Mesendoderm (in vitro differentiated cells): ENCODE results near the gene CABP2.
A peak's percentile ranks its signal among the peaks of the same experiment; 100 is the strongest.
"Not testable (repeated sequence)": the region's sequence is repeated elsewhere in the genome, so short reads cannot be mapped to it uniquely, and the experiment has no call there.

Experiments used
- DNase-seq: peaks from one replicate; pipeline ENCODE4 v3.0.0; 2013
- H2AK5ac ChIP-seq: 2 replicates; pipeline ENCODE4 v1.6.1; 2013; ENCODE audit warnings: low read length, inconsistent platforms
- H2BK120ac ChIP-seq: 2 replicates; pipeline ENCODE4 v1.6.1; 2013; ENCODE audit warnings: low read depth, mild to moderate bottlenecking, low read length, moderate library complexity, mixed read lengths
- H2BK15ac ChIP-seq: replicated peaks from 2 replicates; pipeline ENCODE4 v1.6.1; 2013; ENCODE audit warnings: low read depth, mild to moderate bottlenecking, moderate library complexity
- H2BK5ac ChIP-seq: 2 replicates; pipeline ENCODE4 v1.6.1; 2013; ENCODE audit warnings: low read length, inconsistent platforms
- H3K18ac ChIP-seq: 2 replicates; pipeline ENCODE4 v1.6.1; 2013; ENCODE audit warnings: mild to moderate bottlenecking, low read length, mixed read lengths
- H3K23ac ChIP-seq: one replicate; pipeline ENCODE4 v1.6.1; 2013; ENCODE audit warnings: low read length
- H3K27ac ChIP-seq: 2 replicates; pipeline ENCODE4 v1.5.1; 2013; ENCODE audit warnings: low read depth, mild to moderate bottlenecking, inconsistent platforms, low read length, moderate library complexity
- H3K27me3 ChIP-seq: 2 replicates; pipeline ENCODE4 v1.6.1; 2013; ENCODE audit warnings: low read length, control low read depth, mild to moderate bottlenecking, inconsistent platforms; ENCODE audit not compliant: insufficient read depth, poor library complexity
- H3K36me3 ChIP-seq: 2 replicates; pipeline ENCODE4 v1.6.1; 2013; ENCODE audit warnings: low read length, inconsistent platforms; ENCODE audit not compliant: control insufficient read depth, insufficient read depth
- H3K4ac ChIP-seq: one replicate; pipeline ENCODE4 v1.6.1; 2013; ENCODE audit warnings: low read depth, mild to moderate bottlenecking, low read length, moderate library complexity
- H3K4me1 ChIP-seq: 2 replicates; pipeline ENCODE4 v1.6.1; 2013; ENCODE audit warnings: low read depth, low read length, inconsistent platforms; ENCODE audit not compliant: control insufficient read depth
- H3K4me2 ChIP-seq: 2 replicates; pipeline ENCODE4 v1.6.1; 2013; ENCODE audit warnings: low read length
- H3K4me3 ChIP-seq: 2 replicates; pipeline ENCODE4 v1.5.1; 2013; ENCODE audit warnings: mild to moderate bottlenecking, low read length
- H3K56ac ChIP-seq: one replicate; pipeline ENCODE4 v1.6.1; 2013; ENCODE audit warnings: low read length
- H3K79me1 ChIP-seq: 2 replicates; pipeline ENCODE4 v1.6.1; 2013; ENCODE audit warnings: low read length, inconsistent platforms
- H3K79me2 ChIP-seq: 2 replicates; pipeline ENCODE4 v1.6.1; 2013; ENCODE audit warnings: mild to moderate bottlenecking, low read length; ENCODE audit not compliant: control insufficient read depth, insufficient read depth
- H3K9ac ChIP-seq: 2 replicates; pipeline ENCODE4 v1.6.1; 2013; ENCODE audit warnings: low read length, inconsistent platforms
- H4K5ac ChIP-seq: one replicate; pipeline ENCODE4 v1.6.1; 2013; ENCODE audit warnings: low read length
- H4K8ac ChIP-seq: one replicate; pipeline ENCODE4 v1.6.1; 2013; ENCODE audit warnings: low read depth, mild to moderate bottlenecking, control low read depth, low read length, moderate library complexity
- WGBS: extraction: QIAGEN DNeasy Blood & Tissue Kit; methylation state at CpG from one replicate; pipeline ENCODE4 v1.1.7; 2013; ENCODE audit warnings: low lambda C conversion rate, missing lambda C conversion rate; ENCODE audit not compliant: insufficient coverage; ENCODE audit errors: extremely low coverage; 5-methylcytosine and 5-hydroxymethylcytosine counted together

Gene CABP2

DNA sequence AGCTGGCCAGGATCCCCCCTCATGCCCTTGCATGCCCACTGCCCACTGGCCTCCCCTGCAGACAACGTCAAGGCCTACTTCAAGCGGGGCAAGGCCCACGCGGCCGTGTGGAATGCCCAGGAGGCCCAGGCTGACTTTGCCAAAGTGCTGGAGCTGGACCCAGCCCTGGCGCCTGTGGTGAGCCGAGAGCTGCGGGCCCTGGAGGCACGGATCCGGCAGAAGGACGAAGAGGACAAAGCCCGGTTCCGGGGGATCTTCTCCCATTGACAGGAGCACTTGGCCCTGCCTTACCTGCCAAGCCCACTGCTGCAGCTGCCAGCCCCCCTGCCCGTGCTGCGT, 32.5 kb downstream of the CABP2 start:
- Histone ChIP-seq H3K4ac (no peak overlapping the region), H3K27me3 (no peaks in the 10 kb centered on the region), H3K23ac (no peak overlapping the region), H4K5ac (no peak overlapping the region), H3K56ac (no peak overlapping the region), H2BK120ac (no peak overlapping the region), H2BK15ac (no peak overlapping the region), H3K79me2 (no peaks in the 10 kb centered on the region), H3K36me3 (peaks cover 6% of the 10 kb centered on the region), H3K79me1 (no peaks in the 10 kb centered on the region), H3K9ac (no peak overlapping the region), H3K18ac (no peak overlapping the region), H3K27ac (no peak overlapping the region), H2AK5ac (no peak overlapping the region), H4K8ac (no peak overlapping the region), H3K4me1 (no peaks in the 10 kb centered on the region), H3K4me2 (no peak overlapping the region), H3K4me3 (no peak overlapping the region), H2BK5ac (no peak overlapping the region)
- DNase-seq, result no peak
- WGBS, result no CpG with 5 or more reads among the region's 15 CpGs

DNA sequence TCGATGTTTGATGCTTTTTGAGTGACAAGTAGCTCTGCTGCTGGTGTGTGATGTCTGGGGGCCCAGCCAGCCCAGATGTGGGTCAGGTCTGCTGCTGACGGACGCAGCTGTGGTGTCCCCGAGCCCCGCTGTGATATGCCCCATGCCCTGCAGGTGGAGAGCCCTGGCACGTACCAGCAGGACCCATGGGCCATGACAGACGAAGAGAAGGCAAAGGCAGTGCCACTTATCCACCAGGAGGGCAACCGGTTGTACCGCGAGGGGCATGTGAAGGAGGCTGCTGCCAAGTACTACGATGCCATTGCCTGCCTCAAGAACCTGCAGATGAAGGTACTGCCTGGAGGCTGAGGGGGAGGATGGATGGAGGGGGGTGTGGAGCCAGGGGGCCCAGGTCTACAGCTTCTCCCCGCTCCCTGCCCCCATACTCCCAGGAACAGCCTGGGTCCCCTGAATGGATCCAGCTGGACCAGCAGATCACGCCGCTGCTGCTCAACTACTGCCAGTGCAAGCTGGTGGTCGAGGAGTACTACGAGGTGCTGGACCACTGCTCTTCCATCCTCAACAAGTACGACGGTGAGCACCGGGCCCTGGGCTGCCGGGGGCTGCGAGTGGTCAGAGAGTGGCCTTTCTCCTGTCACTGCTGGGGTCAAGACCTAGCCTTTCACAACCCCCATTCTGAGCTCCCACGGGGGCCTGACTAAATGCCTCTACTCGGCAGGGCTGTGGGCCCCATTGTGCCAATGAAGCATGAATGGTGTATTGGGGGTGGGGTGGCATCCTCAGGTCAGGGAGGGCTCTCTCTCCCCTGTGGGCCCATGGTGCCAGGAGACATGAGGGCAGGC, 33.1 kb downstream of the CABP2 start:
- H2BK15ac ChIP-seq, result no peak overlapping the region
- no peaks in the 10 kb centered on the region for H3K27me3 ChIP-seq
- no peaks in the 10 kb centered on the region for H3K79me2 ChIP-seq
- no peak overlapping the region for H3K23ac ChIP-seq
- H3K79me1 ChIP-seq, result no peaks in the 10 kb centered on the region
- H3K27ac ChIP-seq, result no peak overlapping the region
- H4K8ac ChIP-seq, result no peak overlapping the region
- WGBS, result no CpG with 5 or more reads among the region's 23 CpGs
- no peak overlapping the region for H3K4ac ChIP-seq
- H4K5ac ChIP-seq, result no peak overlapping the region
- no peak for DNase-seq
- H3K18ac ChIP-seq, result no peak overlapping the region
- no peak overlapping the region for H3K56ac ChIP-seq
- H2BK5ac ChIP-seq, result no peak overlapping the region
- H3K4me2 ChIP-seq, result no peak overlapping the region
- H3K4me1 ChIP-seq, result no peaks in the 10 kb centered on the region
- no peak overlapping the region for H3K4me3 ChIP-seq
- no peak overlapping the region for H2AK5ac ChIP-seq
- no peak overlapping the region for H2BK120ac ChIP-seq
- H3K9ac ChIP-seq, result no peak overlapping the region
- peaks cover 6% of the 10 kb centered on the region for H3K36me3 ChIP-seq

DNA sequence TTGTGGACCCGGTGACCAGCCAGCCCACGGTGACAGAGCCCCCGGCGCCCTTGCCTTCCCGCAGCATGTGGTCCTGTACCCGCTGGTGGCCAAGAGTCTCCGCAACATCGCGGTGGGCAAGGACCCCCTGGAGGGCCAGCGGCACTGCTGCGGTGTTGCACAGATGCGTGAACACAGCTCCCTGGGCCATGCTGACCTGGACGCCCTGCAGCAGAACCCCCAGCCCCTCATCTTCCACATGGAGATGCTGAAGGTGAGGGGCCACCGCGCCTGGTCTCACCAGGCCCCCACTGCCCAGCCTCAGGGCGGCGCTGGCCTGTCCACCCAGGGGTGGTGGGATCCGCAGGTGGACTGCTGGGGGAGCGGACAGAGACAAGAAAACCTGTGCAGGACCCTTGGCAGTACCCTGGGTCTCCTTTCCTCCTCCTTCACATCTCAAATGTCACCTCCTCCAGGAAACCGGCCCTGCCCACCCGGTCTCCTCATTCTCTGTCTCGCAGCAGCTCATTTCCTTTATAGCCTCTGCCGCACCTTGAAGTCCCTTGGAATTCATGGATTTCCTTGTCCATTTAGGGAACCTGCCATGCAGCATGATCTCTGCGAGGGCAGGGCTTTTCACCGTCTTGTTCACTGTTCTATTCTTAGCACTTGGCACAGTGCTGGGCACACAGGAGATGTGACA, 33.9 kb downstream of the CABP2 start:
- H2BK15ac ChIP-seq, result no peak overlapping the region
- H2BK5ac ChIP-seq, result no peak overlapping the region
- no CpG with 5 or more reads among the region's 25 CpGs for WGBS
- DNase-seq, result no peak
- no peaks in the 10 kb centered on the region for H3K79me2 ChIP-seq
- no peak overlapping the region for H3K56ac ChIP-seq
- no peak overlapping the region for H3K18ac ChIP-seq
- H3K4me3 ChIP-seq, result no peak overlapping the region
- H4K5ac ChIP-seq, result no peak overlapping the region
- no peak overlapping the region for H3K23ac ChIP-seq
- H3K27ac ChIP-seq, result no peak overlapping the region
- H3K4ac ChIP-seq, result no peak overlapping the region
- no peak overlapping the region for H3K9ac ChIP-seq
- peaks cover 6% of the 10 kb centered on the region for H3K36me3 ChIP-seq
- H2BK120ac ChIP-seq, result no peak overlapping the region
- no peaks in the 10 kb centered on the region for H3K27me3 ChIP-seq
- H3K79me1 ChIP-seq, result no peaks in the 10 kb centered on the region
- no peak overlapping the region for H4K8ac ChIP-seq
- no peaks in the 10 kb centered on the region for H3K4me1 ChIP-seq
- H3K4me2 ChIP-seq, result no peak overlapping the region
- H2AK5ac ChIP-seq, result no peak overlapping the region

DNA sequence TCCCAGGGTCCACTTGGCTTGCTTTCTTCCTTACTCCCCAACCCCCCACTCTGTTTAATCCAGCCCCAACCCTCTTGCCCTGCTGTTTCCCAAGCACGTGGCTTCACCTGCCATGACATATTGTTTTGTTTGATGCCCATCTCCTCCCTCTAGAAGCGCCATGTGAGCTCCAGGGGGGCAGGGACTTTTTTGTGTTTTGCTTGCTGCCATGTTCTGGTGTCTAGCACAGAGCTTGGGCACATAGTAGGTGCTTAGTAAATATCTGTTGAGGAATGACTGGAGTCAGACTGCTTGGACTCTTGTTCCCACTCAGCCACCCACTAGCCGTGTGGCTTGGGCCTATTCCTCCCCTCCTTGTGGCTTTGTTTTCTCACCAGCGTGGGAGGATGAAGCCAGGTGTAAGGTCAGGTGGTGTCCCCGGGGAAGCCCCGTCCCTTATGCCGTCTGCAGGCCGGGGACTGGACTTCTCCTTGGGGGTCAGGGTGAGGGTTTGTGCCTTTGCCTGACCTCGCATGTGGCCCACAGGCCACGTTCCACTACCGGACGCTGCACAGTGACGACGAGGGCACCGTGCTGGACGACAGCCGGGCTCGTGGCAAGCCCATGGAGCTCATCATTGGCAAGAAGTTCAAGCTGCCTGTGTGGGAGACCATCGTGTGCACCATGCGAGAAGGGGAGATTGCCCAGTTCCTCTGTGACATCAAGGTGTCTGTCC, 36.6 kb downstream of the CABP2 start:
- no peak overlapping the region for H2BK120ac ChIP-seq
- no peaks in the 10 kb centered on the region for H3K4me1 ChIP-seq
- H2BK5ac ChIP-seq, result no peak overlapping the region
- no peak overlapping the region for H3K27ac ChIP-seq
- no peak overlapping the region for H3K4me2 ChIP-seq
- H4K5ac ChIP-seq, result no peak overlapping the region
- WGBS, result no CpG with 5 or more reads among the region's 20 CpGs
- no peak overlapping the region for H3K56ac ChIP-seq
- H3K9ac ChIP-seq, result no peak overlapping the region
- H3K4me3 ChIP-seq, result no peak overlapping the region
- DNase-seq, result no peak
- H2AK5ac ChIP-seq, result no peak overlapping the region
- no peak overlapping the region for H3K18ac ChIP-seq
- no peak overlapping the region for H2BK15ac ChIP-seq
- no peak overlapping the region for H3K4ac ChIP-seq
- H4K8ac ChIP-seq, result no peak overlapping the region
- peaks cover 2% of the 10 kb centered on the region for H3K36me3 ChIP-seq
- peaks cover 1% of the 10 kb centered on the region for H3K79me1 ChIP-seq
- H3K79me2 ChIP-seq, result no peaks in the 10 kb centered on the region
- H3K27me3 ChIP-seq, result no peaks in the 10 kb centered on the region
- H3K23ac ChIP-seq, result no peak overlapping the region

DNA sequence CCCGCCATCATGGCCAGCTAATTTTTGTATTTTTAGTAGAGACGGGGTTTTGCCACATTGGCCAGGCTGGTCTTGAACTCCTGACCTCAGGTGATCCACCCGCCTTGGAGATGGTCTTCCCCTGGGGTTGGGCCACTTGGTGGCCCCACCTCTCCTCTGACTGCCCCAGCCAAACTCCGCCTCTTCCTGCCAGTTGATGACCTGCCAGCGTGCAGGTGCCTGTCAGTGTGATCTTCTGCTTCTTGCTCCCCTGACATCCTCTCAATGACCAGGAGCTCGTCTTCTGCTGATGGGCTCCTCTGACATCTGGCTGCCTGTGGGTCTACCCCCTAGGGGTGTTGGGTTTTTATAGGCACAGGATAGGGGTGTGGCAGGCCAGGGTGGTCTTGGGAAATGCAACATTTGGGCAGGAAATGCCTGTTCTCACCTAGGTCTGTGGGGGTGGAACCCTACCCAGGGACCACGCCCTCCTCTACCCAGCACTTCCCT, 37.3 kb downstream of the CABP2 start:
- not testable (repeated sequence) for H2BK5ac ChIP-seq

More for the DNA sequence above, 37.3 kb downstream of the CABP2 start:
- WGBS, result no CpG with 5 or more reads among the region's 7 CpGs
- not testable (repeated sequence) for H2BK15ac ChIP-seq, H3K18ac ChIP-seq, H3K4ac ChIP-seq, H3K36me3 ChIP-seq, H3K79me2 ChIP-seq, H3K4me3 ChIP-seq, H2AK5ac ChIP-seq, H3K4me1 ChIP-seq, H3K27ac ChIP-seq, H3K79me1 ChIP-seq, H3K23ac ChIP-seq, H4K5ac ChIP-seq, H4K8ac ChIP-seq, H2BK120ac ChIP-seq, H3K27me3 ChIP-seq, H3K4me2 ChIP-seq, H3K56ac ChIP-seq, H3K9ac ChIP-seq
- DNase-seq, result peak; percentile 53
